CD8-positive, alpha-beta memory T cell (primary cell): ENCODE measurements around the gene RARG. TPM values are rescaled to one million over a fixed set of nuclear protein-coding genes. Genes with fewer than 3 reads are reported as not detected.
A peak's percentile ranks its signal among the peaks of the same experiment; 100 is the strongest.

Experiments used
- CTCF ChIA-PET: fragments of 350-600 bp; sonication (Branson Sonifier 250); formaldehyde crosslinking; loops from one replicate; lab custom pipeline; 2021; ENCODE audit warnings: antibody characterized with exemption; lab: Charles Lee
- POLR2A ChIA-PET: fragments of 350-600 bp; sonication (Branson Sonifier 250); formaldehyde crosslinking; loops from one replicate; lab custom pipeline; 2021; ENCODE audit warnings: antibody characterized with exemption; lab: Charles Lee
- DNase-seq, 5 donors: peaks; one replicate each; pipeline versions ENCODE4 v3.0.0 to v3.0.0-alpha.2; 2020 to 2022; ENCODE audit warnings: mixed read lengths in 1 of 5
- H3K27ac ChIP-seq: one replicate; pipeline ENCODE4 v1.7.0; 2013; ENCODE audit warnings: low read depth, mild to moderate bottlenecking, low read length, moderate library complexity
- H3K27me3 ChIP-seq: 2 replicates; pipeline ENCODE4 v1.7.0; 2013; ENCODE audit warnings: low read length, mild to moderate bottlenecking; ENCODE audit not compliant: insufficient read depth, poor library complexity, severe bottlenecking
- H3K36me3 ChIP-seq: 2 replicates; pipeline ENCODE4 v1.7.0; 2013; ENCODE audit warnings: mild to moderate bottlenecking, low read length, moderate library complexity; ENCODE audit not compliant: insufficient read depth
- H3K4me1 ChIP-seq: 2 replicates; pipeline ENCODE4 v1.7.0; 2013; ENCODE audit warnings: mild to moderate bottlenecking, low read length, moderate library complexity; ENCODE audit not compliant: insufficient read depth
- H3K4me3 ChIP-seq: 2 replicates; pipeline ENCODE4 v1.7.0; 2013; ENCODE audit warnings: mild to moderate bottlenecking, low read length
- H3K9me3 ChIP-seq: 2 replicates; pipeline ENCODE4 v1.7.0; 2013; ENCODE audit warnings: mild to moderate bottlenecking, low read length
- H3K27ac Mint-ChIP-seq, 8 donors: one replicate each; pipeline ENCODE4 v1.8.0; 2020 to 2021; ENCODE audit warnings: mixed read lengths in 8 of 8, mild to moderate bottlenecking in 6 of 8, inconsistent platforms in 3 of 8, moderate library complexity in 3 of 8
- H3K27me3 Mint-ChIP-seq, 2 donors: one replicate each; pipeline ENCODE4 v1.8.0; 2020 to 2021; ENCODE audit warnings: mixed read lengths in 2 of 2, mild to moderate bottlenecking in 1 of 2, moderate library complexity in 1 of 2
- H3K36me3 Mint-ChIP-seq, 3 donors: one replicate each; pipeline ENCODE4 v1.8.0; 2020 to 2021; ENCODE audit warnings: mixed read lengths in 3 of 3, inconsistent platforms in 1 of 3, mild to moderate bottlenecking in 1 of 3
- H3K4me1 Mint-ChIP-seq, 3 donors: one replicate each; pipeline ENCODE4 v1.8.0; 2020 to 2021; ENCODE audit warnings: mixed read lengths in 3 of 3, inconsistent platforms in 1 of 3, mild to moderate bottlenecking in 1 of 3
- H3K4me3 Mint-ChIP-seq, 7 donors: one replicate each; pipeline ENCODE4 v1.8.0; 2020 to 2021; ENCODE audit warnings: mixed read lengths in 7 of 7, mild to moderate bottlenecking in 6 of 7, moderate library complexity in 4 of 7, inconsistent platforms in 2 of 7
- H3K9me3 Mint-ChIP-seq, 5 donors: one replicate each; pipeline ENCODE4 v1.8.0; 2020 to 2022; ENCODE audit warnings: mixed read lengths in 5 of 5, mild to moderate bottlenecking in 3 of 5, moderate library complexity in 2 of 5, inconsistent platforms in 1 of 5
- polyA plus RNA-seq: library from polyadenylated mRNA; unstranded; fragments of 300-500 nt; fragmentation: Illumina TruSeq; gene quantifications from one replicate; pipeline ENCODE4 v1.2.3, GENCODE V29; 2021
- total RNA-seq, 2 experiments: library from RNA; stranded (reverse); gene quantifications; one replicate each; pipeline ENCODE4 v1.2.3, GENCODE V29; 2021

Gene RARG
- total and polyA plus RNA-seq, 3 experiments from 2014 or later = 15.4 to 68.4 (median 67.0) TPM

DNA sequence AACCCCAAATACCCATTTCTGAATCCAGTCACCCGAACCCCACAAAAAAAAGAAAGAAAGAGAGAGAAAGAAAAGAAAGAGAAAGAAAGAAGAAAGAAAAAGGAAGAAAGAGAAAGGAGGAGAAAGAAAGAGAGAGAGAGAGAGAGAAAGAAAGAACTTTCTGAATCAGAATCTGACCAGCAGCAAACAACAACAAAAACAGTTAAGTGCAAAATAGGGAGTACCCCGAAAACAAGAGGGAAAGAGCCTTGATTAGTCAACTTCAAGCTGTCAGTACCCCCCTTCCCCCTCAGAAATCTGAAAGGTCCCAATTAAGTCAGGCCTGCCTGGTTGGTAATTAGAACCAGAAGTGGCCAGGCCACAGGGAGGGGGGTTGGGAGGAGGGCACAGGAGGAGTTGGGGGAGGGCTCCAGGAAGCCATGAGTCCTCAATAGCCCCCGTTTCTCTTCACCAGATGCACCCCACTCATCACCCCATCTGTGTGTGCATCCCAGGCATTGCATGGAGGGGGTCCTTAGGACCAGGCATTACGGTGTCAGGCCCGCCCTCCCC lies 9.8 kb downstream of the RARG start:
- Mint-ChIP-seq H3K36me3 (peaks cover 0 to 21% (median 4%) of the 10 kb centered on the region in 3 donors), H3K4me3 (peak overlapping the region; percentile 72 to 85 (median 82)), H3K27me3 (no peaks in the 10 kb centered on the region), H3K9me3 (no peaks in the 10 kb centered on the region), H3K4me1 (peaks cover 68 to 80% (median 80%) of the 10 kb centered on the region in 3 donors), H3K27ac (peak overlapping the region; percentile 79 to 98 (median 93))
- peak in 1 of 5 donors; percentile 45 for DNase-seq
- CTCF ChIA-PET = interaction anchor here (1.6 to 12.5 kb wide), 4 partner anchors 8 to 99 kb away, joined by 4 to 165 read pairs (median 10); partner anchors contain the start of genes AAAS and ESPL1
- POLR2A ChIA-PET = interaction anchor here (1.4 kb wide), 1 partner anchor 15 kb away, joined by 5 read pairs; the partner anchor contains the start of gene ITGB7
- Histone ChIP-seq H3K36me3 (no peaks in the 10 kb centered on the region), H3K27ac (peak overlapping the region; percentile 57), H3K9me3 (no peaks in the 10 kb centered on the region), H3K4me3 (peak overlapping the region; percentile 43), H3K4me1 (peaks cover 59% of the 10 kb centered on the region), H3K27me3 (no peaks in the 10 kb centered on the region)

DNA sequence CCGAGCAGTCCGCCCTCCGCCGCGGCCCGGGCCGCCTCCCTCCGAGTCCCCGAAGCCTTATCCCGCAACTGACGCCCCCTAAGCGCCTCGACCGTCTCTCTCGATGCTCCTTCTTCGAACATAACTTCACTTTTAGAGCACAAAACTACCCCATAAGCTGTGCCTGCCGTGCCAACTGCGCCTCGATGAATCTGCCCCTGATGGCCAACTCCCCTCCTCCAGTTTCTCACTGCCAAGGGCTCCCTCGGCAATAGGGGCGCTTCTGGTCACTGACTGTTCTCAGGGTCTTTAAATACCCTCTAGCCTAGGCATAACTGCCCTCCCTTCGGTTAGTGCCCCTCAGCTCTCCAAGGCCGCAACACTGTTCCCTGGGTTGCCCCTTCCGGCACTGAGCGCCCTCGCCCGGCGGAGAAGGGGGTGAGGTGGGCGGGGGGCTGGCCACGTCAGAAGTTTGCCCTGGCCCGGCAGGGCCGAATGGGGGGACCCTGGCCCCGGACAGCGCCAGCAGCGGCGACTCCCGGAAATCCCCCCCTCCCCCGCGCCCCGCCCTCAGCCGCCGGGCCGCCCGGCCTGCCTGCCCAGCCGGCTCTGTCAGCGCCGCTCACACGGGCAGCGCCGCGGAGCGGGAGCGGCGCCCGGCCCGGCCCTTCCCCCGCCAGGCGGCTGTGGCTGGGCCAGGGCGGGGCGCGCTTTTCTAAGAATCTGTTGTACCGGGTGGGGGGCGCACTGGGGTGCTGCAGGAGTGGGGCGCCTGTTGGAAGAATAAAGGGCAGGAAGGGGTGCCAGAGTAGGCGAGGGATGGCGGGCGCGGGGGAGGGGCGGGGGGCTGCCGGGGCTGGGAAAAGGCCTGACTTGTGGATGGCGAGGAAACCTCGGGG lies 10.6 kb downstream of the RARG start:
- DNase-seq = peak in 4 of 5 donors; percentile 42 to 71 (median 62)
- peaks cover 72 to 82% (median 81%) of the 10 kb centered on the region in 3 donors for H3K4me1 Mint-ChIP-seq
- ChIA-PET CTCF (interaction anchor here (1.0 to 13.9 kb wide), 6 partner anchors 8 to 47 kb away, joined by 3 to 166 read pairs (median 8); partner anchors contain the start of genes ESPL1 and ITGB7), POLR2A (interaction anchor here (0.5 to 3.0 kb wide), 9 partner anchors 10 to 229 kb away, joined by 3 to 25 read pairs (median 4); partner anchors contain the start of genes ESPL1 and ITGB7)
- no peaks in the 10 kb centered on the region for H3K9me3 Mint-ChIP-seq
- peak overlapping the region; percentile 93 to 99 (median 96) for H3K4me3 Mint-ChIP-seq
- H3K4me1 ChIP-seq = peaks cover 67% of the 10 kb centered on the region
- H3K36me3 ChIP-seq = no peaks in the 10 kb centered on the region
- peaks cover 0 to 17% (median 0%) of the 10 kb centered on the region in 3 donors for H3K36me3 Mint-ChIP-seq
- no peaks in the 10 kb centered on the region for H3K9me3 ChIP-seq
- peak overlapping the region; percentile 90 to 98 (median 96) for H3K27ac Mint-ChIP-seq
- H3K27me3 ChIP-seq = no peaks in the 10 kb centered on the region
- H3K27me3 Mint-ChIP-seq = no peaks in the 10 kb centered on the region
- H3K27ac ChIP-seq = peak overlapping the region; percentile 87
- peak overlapping the region; percentile 96 for H3K4me3 ChIP-seq

DNA sequence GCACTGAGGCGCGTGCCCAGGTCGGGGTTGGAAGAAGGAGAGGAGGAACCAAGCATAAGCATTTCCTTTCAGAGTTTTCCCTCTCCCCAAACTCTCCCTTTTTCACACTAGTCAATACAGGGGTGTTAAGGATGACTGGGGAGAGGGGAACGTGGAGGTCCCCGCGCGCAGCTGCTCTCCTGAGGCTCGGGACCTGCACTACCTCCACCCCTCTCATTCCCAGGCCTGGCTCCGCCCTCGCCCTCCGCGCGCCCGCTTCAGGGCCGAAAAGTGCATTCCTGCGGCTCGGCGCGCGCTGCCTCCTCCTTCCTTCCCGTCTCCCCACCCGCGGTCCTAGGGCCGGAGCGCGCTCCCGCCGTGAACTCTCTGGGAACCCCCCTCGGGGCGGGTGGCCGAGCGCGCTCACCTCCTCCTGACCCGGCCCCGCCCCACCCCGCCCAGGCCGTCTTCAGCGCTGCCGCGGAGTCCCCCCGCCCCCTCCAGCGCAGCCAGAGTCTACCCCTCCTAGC lies 11.3 kb downstream of the RARG start:
- H3K4me3 Mint-ChIP-seq = peak overlapping the region; percentile 93 to 99 (median 96)
- no peaks in the 10 kb centered on the region for H3K9me3 ChIP-seq
- POLR2A ChIA-PET = interaction anchor here (0.7 to 3.0 kb wide), 13 partner anchors 11 to 118 kb away, joined by 3 to 25 read pairs (median 7); partner anchors contain the start of genes AAAS, CSAD, ESPL1 and ITGB7
- DNase-seq = peak; percentile 67 to 86 (median 75)
- peak overlapping the region; percentile 90 to 98 (median 96) for H3K27ac Mint-ChIP-seq
- CTCF ChIA-PET = interaction anchor here (0.7 to 13.9 kb wide), 14 partner anchors 8 to 125 kb away, joined by 3 to 166 read pairs (median 6); partner anchors contain the start of genes AAAS, ESPL1 and ITGB7
- H3K36me3 Mint-ChIP-seq = peaks cover 0 to 22% (median 4%) of the 10 kb centered on the region in 3 donors
- H3K4me3 ChIP-seq = peak overlapping the region; percentile 96
- H3K4me1 ChIP-seq = peaks cover 72% of the 10 kb centered on the region
- H3K27me3 ChIP-seq = no peaks in the 10 kb centered on the region
- H3K4me1 Mint-ChIP-seq = peaks cover 76 to 85% (median 85%) of the 10 kb centered on the region in 3 donors
- H3K36me3 ChIP-seq = no peaks in the 10 kb centered on the region
- no peaks in the 10 kb centered on the region for H3K27me3 Mint-ChIP-seq
- no peaks in the 10 kb centered on the region for H3K9me3 Mint-ChIP-seq
- H3K27ac ChIP-seq = peak overlapping the region; percentile 87

DNA sequence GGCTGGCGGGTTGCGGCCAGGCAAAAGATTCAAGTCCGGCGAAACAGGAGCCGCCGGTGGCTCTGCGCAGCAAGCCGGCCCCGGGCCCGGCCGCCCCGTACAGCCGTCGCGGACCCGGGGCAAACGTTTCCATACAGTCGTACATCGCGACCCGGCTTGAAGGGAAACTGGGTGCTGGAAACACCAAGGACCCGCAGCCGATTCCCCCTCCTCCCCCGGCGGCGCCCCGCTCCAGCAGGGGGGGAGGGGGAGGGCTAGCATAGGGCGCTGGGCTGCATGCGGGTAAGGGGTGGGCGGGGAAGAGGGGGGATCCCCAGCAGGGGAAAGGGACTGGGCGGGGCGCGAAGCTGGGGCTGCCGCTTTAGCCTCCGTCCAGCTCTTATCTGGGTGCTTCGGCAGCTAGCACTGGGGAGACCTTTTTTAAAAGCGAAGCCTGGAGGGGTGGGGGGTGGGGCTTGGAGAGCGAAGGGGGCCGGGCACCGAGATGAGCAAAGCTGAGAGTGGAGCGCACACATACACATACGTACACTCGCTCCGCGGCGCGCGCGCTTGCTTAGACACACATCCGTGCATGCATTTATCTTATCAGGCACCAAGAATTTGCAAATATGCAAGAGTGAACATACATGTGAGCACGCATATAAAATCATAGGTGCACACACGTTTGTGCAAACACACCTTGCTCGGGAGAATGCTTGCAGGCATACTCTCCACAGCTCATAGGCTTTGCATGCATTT lies 11.9 kb downstream of the RARG start:
- Mint-ChIP-seq H3K27ac (peak overlapping the region; percentile 86 to 98 (median 96)), H3K4me1 (peaks cover 73 to 85% (median 84%) of the 10 kb centered on the region in 3 donors), H3K4me3 (peak overlapping the region; percentile 93 to 99 (median 96)), H3K36me3 (peaks cover 0 to 28% (median 5%) of the 10 kb centered on the region in 3 donors), H3K27me3 (no peaks in the 10 kb centered on the region), H3K9me3 (no peaks in the 10 kb centered on the region)
- H3K27ac ChIP-seq = peak overlapping the region; percentile 57
- H3K4me1 ChIP-seq = peaks cover 69% of the 10 kb centered on the region
- no peaks in the 10 kb centered on the region for H3K27me3 ChIP-seq
- peak overlapping the region; percentile 96 for H3K4me3 ChIP-seq
- H3K36me3 ChIP-seq = no peaks in the 10 kb centered on the region
- ChIA-PET POLR2A (interaction anchor here (0.6 to 3.0 kb wide), 15 partner anchors 11 to 160 kb away, joined by 3 to 25 read pairs (median 6); partner anchors contain the start of genes AAAS, CSAD, ESPL1 and ITGB7), CTCF (interaction anchor here (0.7 to 13.9 kb wide), 16 partner anchors 8 to 125 kb away, joined by 3 to 166 read pairs (median 6); partner anchors contain the start of genes AAAS, CSAD, ESPL1 and ITGB7)
- peak; percentile 64 to 90 (median 74) for DNase-seq
- H3K9me3 ChIP-seq = no peaks in the 10 kb centered on the region

GRCh38 chr12:53219292-53219955 lies 12.6 kb downstream of the RARG start:
- H3K27me3 ChIP-seq = no peaks in the 10 kb centered on the region
- CTCF ChIA-PET = interaction anchor here (1.2 to 13.9 kb wide), 14 partner anchors 9 to 126 kb away, joined by 3 to 166 read pairs (median 6); partner anchors contain the start of genes AAAS, CSAD, ESPL1 and ITGB7
- peak overlapping the region; percentile 96 for H3K4me3 ChIP-seq
- Mint-ChIP-seq H3K27me3 (no peaks in the 10 kb centered on the region), H3K4me3 (peak overlapping the region; percentile 93 to 99 (median 96)), H3K9me3 (no peaks in the 10 kb centered on the region), H3K27ac (peak overlapping the region; percentile 86 to 96 (median 94)), H3K36me3 (peaks cover 0 to 34% (median 5%) of the 10 kb centered on the region in 3 donors), H3K4me1 (peaks cover 67 to 83% (median 77%) of the 10 kb centered on the region in 3 donors)
- H3K9me3 ChIP-seq = no peaks in the 10 kb centered on the region
- peak in 4 of 5 donors; percentile 29 to 61 (median 44) for DNase-seq
- peak overlapping the region; percentile 57 for H3K27ac ChIP-seq
- peaks cover 62% of the 10 kb centered on the region for H3K4me1 ChIP-seq
- POLR2A ChIA-PET = interaction anchor here (0.6 to 3.0 kb wide), 14 partner anchors 12 to 160 kb away, joined by 3 to 25 read pairs (median 6); partner anchors contain the start of genes AAAS, CSAD, ESPL1 and ITGB7
- peaks cover 5% of the 10 kb centered on the region for H3K36me3 ChIP-seq

GRCh38 chr12:53218551-53219291 lies 13.3 kb downstream of the RARG start:
- H3K9me3 Mint-ChIP-seq = no peaks in the 10 kb centered on the region
- H3K27ac Mint-ChIP-seq = peak overlapping the region; percentile 86 to 98 (median 95)
- Histone ChIP-seq H3K9me3 (no peaks in the 10 kb centered on the region), H3K4me3 (peak overlapping the region; percentile 96), H3K27ac (peak overlapping the region; percentile 57), H3K4me1 (peaks cover 60% of the 10 kb centered on the region), H3K27me3 (no peaks in the 10 kb centered on the region), H3K36me3 (peaks cover 12% of the 10 kb centered on the region)
- peaks cover 0 to 41% (median 7%) of the 10 kb centered on the region in 3 donors for H3K36me3 Mint-ChIP-seq
- H3K27me3 Mint-ChIP-seq = no peaks in the 10 kb centered on the region
- ChIA-PET POLR2A (interaction anchor here (0.6 to 3.0 kb wide), 7 partner anchors 11 to 77 kb away, joined by 3 to 25 read pairs (median 9); partner anchors contain the start of genes CSAD, ESPL1, ITGB7 and PFDN5), CTCF (interaction anchor here (0.7 to 13.9 kb wide), 13 partner anchors 8 to 152 kb away, joined by 3 to 166 read pairs (median 6); partner anchors contain the start of gene ESPL1)
- H3K4me3 Mint-ChIP-seq = peak overlapping the region; percentile 93 to 99 (median 96)
- peaks cover 67 to 83% (median 76%) of the 10 kb centered on the region in 3 donors for H3K4me1 Mint-ChIP-seq
- DNase-seq = no peak
